GM23338 (cell line): ENCODE data around the gene NRP2.

Experiments used
- CTCF ChIP-seq, 2 experiments: fragments of 200-600 bp in 1 of 2; sonication (generic) in 1 of 2; conservative IDR thresholded peaks; 2 replicates each; pipeline versions ENCODE4 v1.5.1 to v1.6.1; 2016 to 2017; ENCODE audit warnings: antibody characterized with exemption in 2 of 2, low read depth in 2 of 2, mild to moderate bottlenecking in 2 of 2, moderate library complexity in 1 of 2
- ETS1 ChIP-seq: IDR thresholded peaks from 2 replicates; pipeline ENCODE4 v1.6.1; 2016; ENCODE audit warnings: antibody characterized with exemption
- EZH2 ChIP-seq: fragments of 200-600 bp; sonication (generic); IDR thresholded peaks from one replicate; pipeline ENCODE4 v1.8.0; 2017; ENCODE audit warnings: antibody characterized with exemption, mild to moderate bottlenecking, low read depth; ENCODE audit not compliant: unreplicated experiment
- EZH2phosphoT487 ChIP-seq: fragments of 200-600 bp; sonication (generic); IDR thresholded peaks from one replicate; pipeline ENCODE4 v1.8.1; 2018; ENCODE audit warnings: antibody characterized with exemption; ENCODE audit not compliant: unreplicated experiment
- POLR2AphosphoS5 ChIP-seq: IDR thresholded peaks from 2 replicates; pipeline ENCODE4 v1.6.1; 2016; ENCODE audit warnings: antibody characterized with exemption, low read depth

- TF ChIP-seq EZH2phosphoT487: no peak
- no peak for TF ChIP-seq CTCF (conservative IDR thresholded peaks at IDR 0.05; ENCODE audit: low read depth in 2 of 2)
- TF ChIP-seq EZH2: no peak
- TF ChIP-seq POLR2AphosphoS5: no peak
- TF ChIP-seq ETS1: no peak
Measured at GRCh38 chr2:205752924-205753323, 70.6 kb downstream of the NRP2 start.
